Neural cell (in vitro differentiated cells): ENCODE data around the gene LTK. TPM values are rescaled to one million over a fixed set of nuclear protein-coding genes. Genes with fewer than 3 reads are reported as not detected.

Experiments
- H2AFZ ChIP-seq: fragments of 200-600, 300-800 bp; sonication (generic), shearing (Covaris generic); 2 replicates; pipeline ENCODE4 v1.6.0; 2014; ENCODE audit warnings: low read depth, mild to moderate bottlenecking, antibody characterized with exemption, low read length, moderate library complexity
- H3F3A ChIP-seq: fragments of 200-600 bp; shearing (Covaris generic); 2 replicates; pipeline ENCODE4 v1.6.1; 2016; ENCODE audit warnings: mild to moderate bottlenecking, moderate library complexity, mixed read lengths, antibody characterized with exemption, low read length; ENCODE audit not compliant: insufficient read depth, poor library complexity, severe bottlenecking
- H3K27ac ChIP-seq: fragments of 200-600, 300-800 bp; sonication (generic), shearing (Covaris generic); 2 replicates; pipeline ENCODE4 v1.5.1; 2014; ENCODE audit warnings: mild to moderate bottlenecking, low read length, moderate library complexity
- H3K27me3 ChIP-seq: fragments of 300-800, 200-600 bp; sonication (generic), shearing (Covaris generic); 2 replicates; pipeline ENCODE4 v1.6.0; 2014; ENCODE audit warnings: mild to moderate bottlenecking, low read depth, low read length, moderate library complexity; ENCODE audit not compliant: insufficient read depth
- H3K36me3 ChIP-seq: fragments of 300-800, 200-600 bp; sonication (generic), shearing (Covaris generic); 2 replicates; pipeline ENCODE4 v1.5.1; 2014; ENCODE audit warnings: mild to moderate bottlenecking, antibody characterized with exemption, low read length, moderate library complexity; ENCODE audit not compliant: insufficient read depth
- H3K4me2 ChIP-seq: fragments of 300-800, 200-600 bp; sonication (generic), shearing (Covaris generic); 2 replicates; pipeline ENCODE4 v1.6.0; 2014; ENCODE audit warnings: mild to moderate bottlenecking, low read length
- H3K4me3 ChIP-seq: fragments of 300-800, 200-600 bp; sonication (generic), shearing (Covaris generic); 2 replicates; pipeline ENCODE4 v1.5.1; 2014; ENCODE audit warnings: mild to moderate bottlenecking, low read length, moderate library complexity
- H3K79me2 ChIP-seq: fragments of 200-600 bp; shearing (Covaris generic); replicated peaks from 2 replicates; pipeline ENCODE4 v1.6.0; 2014; ENCODE audit warnings: mild to moderate bottlenecking, low read length, moderate library complexity; ENCODE audit not compliant: insufficient read depth
- H3K9ac ChIP-seq: fragments of 300-800, 200-600 bp; sonication (generic), shearing (Covaris generic); 2 replicates; pipeline ENCODE4 v1.6.1; 2016; ENCODE audit warnings: mild to moderate bottlenecking, low read length, mixed read lengths
- H3K9me2 ChIP-seq: fragments of 200-600 bp; shearing (Covaris generic); 2 replicates; pipeline ENCODE4 v1.6.1; 2016; ENCODE audit warnings: mild to moderate bottlenecking, low read length, mixed read lengths; ENCODE audit not compliant: insufficient read depth
- H3K9me3 ChIP-seq: fragments of 200-600, 300-800 bp; sonication (generic), shearing (Covaris generic); 2 replicates; pipeline ENCODE4 v1.6.1; 2016; ENCODE audit warnings: mild to moderate bottlenecking, mixed run types, low read length, moderate library complexity, mixed read lengths
- H4K20me1 ChIP-seq: fragments of 200-600 bp; shearing (Covaris generic); 2 replicates; pipeline ENCODE4 v1.6.1; 2016; ENCODE audit warnings: mild to moderate bottlenecking, mixed run types; ENCODE audit not compliant: insufficient read depth
- EP300 ChIP-seq: fragments of 450-650 bp; conservative IDR thresholded peaks from 2 replicates; pipeline ENCODE4 v1.6.1; 2014; ENCODE audit warnings: antibody characterized with exemption, mild to moderate bottlenecking, moderate library complexity; ENCODE audit not compliant: poor library complexity, severe bottlenecking
- EZH2 ChIP-seq: fragments of 200-600, 300-800 bp; shearing (Covaris generic), sonication (generic); IDR thresholded peaks from 2 replicates; pipeline ENCODE4 v1.6.1; 2014; ENCODE audit warnings: antibody characterized with exemption, low read length, borderline replicate concordance, mild to moderate bottlenecking; ENCODE audit not compliant: insufficient read depth, poor library complexity, severe bottlenecking
- MXI1 ChIP-seq: fragments of 450-650 bp; conservative IDR thresholded peaks from 2 replicates; pipeline ENCODE4 v1.6.1; 2014; ENCODE audit warnings: antibody characterized with exemption, mild to moderate bottlenecking; ENCODE audit not compliant: poor library complexity, severe bottlenecking
- POLR2AphosphoS5 ChIP-seq: IDR thresholded peaks from 2 replicates; pipeline ENCODE4 v1.6.1; 2012
- RAD21 ChIP-seq: fragments of 450-650 bp; conservative IDR thresholded peaks from 2 replicates; pipeline ENCODE4 v1.6.1; 2014; ENCODE audit warnings: antibody characterized with exemption, mild to moderate bottlenecking, moderate library complexity
- SMC3 ChIP-seq: fragments of 450-650 bp; conservative IDR thresholded peaks from 2 replicates; pipeline ENCODE4 v1.6.1; 2014; ENCODE audit warnings: antibody characterized with exemption, mild to moderate bottlenecking, moderate library complexity; ENCODE audit not compliant: poor library complexity
- TAF1 ChIP-seq: IDR thresholded peaks from 2 replicates; pipeline ENCODE4 v1.6.1; 2012; ENCODE audit warnings: low read depth
- polyA plus RNA-seq: library from polyadenylated mRNA; depleted of rRNA; stranded (reverse); fragments of >200 nt; gene quantifications from 2 replicates; pipeline ENCODE4 v1.2.3, GENCODE V29; 2014
- TF ChIP-seq, protein P1 (sequence below): IDR thresholded peaks from 2 replicates; pipeline ENCODE4 v1.6.1; 2012; ENCODE audit warnings: borderline replicate concordance
- TF ChIP-seq, protein P2 (sequence below): fragments of 450-650 bp; IDR thresholded peaks from 2 replicates; pipeline ENCODE4 v1.5.1; 2014; ENCODE audit warnings: antibody characterized with exemption, mild to moderate bottlenecking, moderate library complexity; ENCODE audit not compliant: poor library complexity, severe bottlenecking

Gene LTK
- polyA plus RNA-seq, 1 donor from 2014 or later: 0.28 TPM

DNA sequence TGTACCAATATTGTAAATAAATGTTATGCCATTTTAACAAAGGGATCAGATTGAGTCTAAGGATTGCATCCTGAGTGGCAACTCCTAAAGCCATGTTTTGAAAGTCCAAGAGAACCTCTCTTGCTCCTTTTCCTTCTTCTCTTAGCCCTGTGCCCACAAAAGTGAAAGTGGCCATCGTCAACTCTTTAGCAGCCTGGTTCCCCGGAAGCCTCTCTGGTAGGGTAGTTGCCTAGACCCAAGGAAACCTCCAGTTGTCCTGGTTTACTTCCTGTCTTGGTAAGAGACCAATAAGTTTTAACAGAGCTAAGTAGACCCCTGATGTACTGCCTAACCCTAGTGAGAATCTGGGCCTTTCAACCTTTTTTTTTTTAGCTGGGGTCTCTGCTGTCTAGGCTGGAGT lies 30.1 kb downstream of the LTK start:
- Histone ChIP-seq H3K79me2 (no peaks in the 10 kb centered on the region), H3K27me3 (no peaks in the 10 kb centered on the region), H3F3A (no peaks in the 10 kb centered on the region), H2AFZ (no peak overlapping the region), H4K20me1 (no peaks in the 10 kb centered on the region), H3K9me2 (no peaks in the 10 kb centered on the region), H3K4me2 (no peak overlapping the region), H3K4me3 (no peak overlapping the region), H3K36me3 (peaks cover 14% of the 10 kb centered on the region), H3K9me3 (no peaks in the 10 kb centered on the region), H3K27ac (no peak overlapping the region), H3K9ac (no peak overlapping the region)
- TF ChIP-seq SMC3 (no peak), TAF1 (no peak), MXI1 (no peak), POLR2AphosphoS5 (no peak), EZH2 (no peak), RAD21 (no peak), EP300 (no peak)
- TF ChIP-seq, protein P1, sequence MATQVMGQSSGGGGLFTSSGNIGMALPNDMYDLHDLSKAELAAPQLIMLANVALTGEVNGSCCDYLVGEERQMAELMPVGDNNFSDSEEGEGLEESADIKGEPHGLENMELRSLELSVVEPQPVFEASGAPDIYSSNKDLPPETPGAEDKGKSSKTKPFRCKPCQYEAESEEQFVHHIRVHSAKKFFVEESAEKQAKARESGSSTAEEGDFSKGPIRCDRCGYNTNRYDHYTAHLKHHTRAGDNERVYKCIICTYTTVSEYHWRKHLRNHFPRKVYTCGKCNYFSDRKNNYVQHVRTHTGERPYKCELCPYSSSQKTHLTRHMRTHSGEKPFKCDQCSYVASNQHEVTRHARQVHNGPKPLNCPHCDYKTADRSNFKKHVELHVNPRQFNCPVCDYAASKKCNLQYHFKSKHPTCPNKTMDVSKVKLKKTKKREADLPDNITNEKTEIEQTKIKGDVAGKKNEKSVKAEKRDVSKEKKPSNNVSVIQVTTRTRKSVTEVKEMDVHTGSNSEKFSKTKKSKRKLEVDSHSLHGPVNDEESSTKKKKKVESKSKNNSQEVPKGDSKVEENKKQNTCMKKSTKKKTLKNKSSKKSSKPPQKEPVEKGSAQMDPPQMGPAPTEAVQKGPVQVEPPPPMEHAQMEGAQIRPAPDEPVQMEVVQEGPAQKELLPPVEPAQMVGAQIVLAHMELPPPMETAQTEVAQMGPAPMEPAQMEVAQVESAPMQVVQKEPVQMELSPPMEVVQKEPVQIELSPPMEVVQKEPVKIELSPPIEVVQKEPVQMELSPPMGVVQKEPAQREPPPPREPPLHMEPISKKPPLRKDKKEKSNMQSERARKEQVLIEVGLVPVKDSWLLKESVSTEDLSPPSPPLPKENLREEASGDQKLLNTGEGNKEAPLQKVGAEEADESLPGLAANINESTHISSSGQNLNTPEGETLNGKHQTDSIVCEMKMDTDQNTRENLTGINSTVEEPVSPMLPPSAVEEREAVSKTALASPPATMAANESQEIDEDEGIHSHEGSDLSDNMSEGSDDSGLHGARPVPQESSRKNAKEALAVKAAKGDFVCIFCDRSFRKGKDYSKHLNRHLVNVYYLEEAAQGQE: no peak
- TF ChIP-seq, protein P2, sequence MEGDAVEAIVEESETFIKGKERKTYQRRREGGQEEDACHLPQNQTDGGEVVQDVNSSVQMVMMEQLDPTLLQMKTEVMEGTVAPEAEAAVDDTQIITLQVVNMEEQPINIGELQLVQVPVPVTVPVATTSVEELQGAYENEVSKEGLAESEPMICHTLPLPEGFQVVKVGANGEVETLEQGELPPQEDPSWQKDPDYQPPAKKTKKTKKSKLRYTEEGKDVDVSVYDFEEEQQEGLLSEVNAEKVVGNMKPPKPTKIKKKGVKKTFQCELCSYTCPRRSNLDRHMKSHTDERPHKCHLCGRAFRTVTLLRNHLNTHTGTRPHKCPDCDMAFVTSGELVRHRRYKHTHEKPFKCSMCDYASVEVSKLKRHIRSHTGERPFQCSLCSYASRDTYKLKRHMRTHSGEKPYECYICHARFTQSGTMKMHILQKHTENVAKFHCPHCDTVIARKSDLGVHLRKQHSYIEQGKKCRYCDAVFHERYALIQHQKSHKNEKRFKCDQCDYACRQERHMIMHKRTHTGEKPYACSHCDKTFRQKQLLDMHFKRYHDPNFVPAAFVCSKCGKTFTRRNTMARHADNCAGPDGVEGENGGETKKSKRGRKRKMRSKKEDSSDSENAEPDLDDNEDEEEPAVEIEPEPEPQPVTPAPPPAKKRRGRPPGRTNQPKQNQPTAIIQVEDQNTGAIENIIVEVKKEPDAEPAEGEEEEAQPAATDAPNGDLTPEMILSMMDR: no peak

DNA sequence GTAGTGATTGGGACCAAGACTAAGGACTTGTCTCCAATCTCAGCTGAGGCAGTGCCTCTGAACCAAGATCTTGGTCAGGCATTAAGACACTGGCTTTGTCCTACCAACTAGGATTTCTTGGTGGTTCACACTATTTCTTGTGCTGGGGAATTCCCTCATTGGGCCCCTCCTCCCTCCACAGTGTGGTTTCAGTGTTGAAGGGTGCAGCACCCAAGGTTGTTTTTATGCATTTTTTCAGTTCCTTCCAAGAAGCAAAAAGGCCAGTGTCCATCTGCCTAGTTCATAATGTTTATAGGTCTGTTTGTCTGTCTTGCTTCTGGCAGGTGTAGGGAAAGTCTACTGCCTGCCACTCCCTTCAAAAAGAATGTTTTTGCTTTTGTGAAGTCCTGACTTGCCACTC lies 30.5 kb downstream of the LTK start:
- H3K9me3 ChIP-seq: no peaks in the 10 kb centered on the region

More for the DNA sequence above, 30.5 kb downstream of the LTK start:
- H3K36me3 ChIP-seq: peaks cover 14% of the 10 kb centered on the region
- no peak overlapping the region for H3K9ac ChIP-seq
- H4K20me1 ChIP-seq: no peaks in the 10 kb centered on the region
- no peaks in the 10 kb centered on the region for H3F3A ChIP-seq
- no peak overlapping the region for H2AFZ ChIP-seq
- TF ChIP-seq, protein P2: no peak
- TF ChIP-seq, protein P1: no peak
- TF ChIP-seq POLR2AphosphoS5 (no peak), TAF1 (no peak), EP300 (no peak), RAD21 (no peak), MXI1 (no peak), EZH2 (no peak), SMC3 (no peak)
- no peak overlapping the region for H3K4me3 ChIP-seq
- no peaks in the 10 kb centered on the region for H3K9me2 ChIP-seq
- H3K79me2 ChIP-seq: no peaks in the 10 kb centered on the region
- no peak overlapping the region for H3K27ac ChIP-seq
- no peaks in the 10 kb centered on the region for H3K27me3 ChIP-seq
- H3K4me2 ChIP-seq: no peak overlapping the region
